PC-3 (cell line): ENCODE measurements around the gene UPF3A. TPM values are rescaled to one million over a fixed set of nuclear protein-coding genes. Genes with fewer than 3 reads are reported as not detected.
"Not testable (repeated sequence)": the region's sequence is repeated elsewhere in the genome, so short reads cannot be mapped to it uniquely, and the experiment has no call there.

ENCODE experiments used
- ATAC-seq: fragments of 200-7000 bp; cut with Tn5 transposase; 2 replicates; pipeline ENCODE4 v1.9.1; 2020; ENCODE audit warnings: mild to moderate bottlenecking, moderate library complexity
- BruUV-seq: library from RNA; stranded (reverse); fragments of 400-500 nt; replicated peaks from 2 replicates; lab custom pipeline; 2021; lab: Mats Ljungman, UMichigan
- CTCF ChIA-PET: fragments of 300-600 bp; sonication (Branson Sonifier 250); formaldehyde crosslinking; loops from one replicate; lab custom pipeline; 2022; ENCODE audit warnings: antibody characterized with exemption; lab: Charles Lee
- POLR2A ChIA-PET: fragments of 300-600 bp; sonication (Branson Sonifier 250); formaldehyde crosslinking; loops from one replicate; lab custom pipeline; 2022; ENCODE audit warnings: antibody characterized with exemption; ENCODE audit not compliant: unreplicated experiment; lab: Charles Lee
- DNase-seq: peaks from one replicate; pipeline ENCODE4 v3.0.0-alpha.2; 2015
- H2AFZ ChIP-seq: fragments of 300-600 bp; sonication (generic); 2 replicates; pipeline ENCODE4 v1.6.0; 2016; ENCODE audit warnings: antibody characterized with exemption, low read length
- H3F3A ChIP-seq: fragments of 300-600 bp; sonication (generic); one replicate; pipeline ENCODE4 v1.6.0; 2017; ENCODE audit warnings: antibody characterized with exemption, low read length, control low read depth, mild to moderate bottlenecking; ENCODE audit not compliant: unreplicated experiment
- H3K27ac ChIP-seq: fragments of 300-600 bp; sonication (generic); 2 replicates; pipeline ENCODE4 v1.5.1; 2016; ENCODE audit warnings: mild to moderate bottlenecking, low read length
- H3K27me3 ChIP-seq: fragments of 300-600 bp; sonication (generic); 2 replicates; pipeline ENCODE4 v1.6.1; 2016; ENCODE audit warnings: low read length, mixed read lengths
- H3K36me3 ChIP-seq: fragments of 300-600 bp; sonication (generic); 2 replicates; pipeline ENCODE4 v1.6.1; 2016; ENCODE audit warnings: low read depth, mixed run types, low read length, mixed read lengths
- H3K4me1 ChIP-seq: fragments of 300-600 bp; sonication (generic); 2 replicates; pipeline ENCODE4 v1.5.1; 2016; ENCODE audit warnings: low read length; ENCODE audit not compliant: insufficient read depth
- H3K4me2 ChIP-seq: fragments of 300-600 bp; sonication (generic); 2 replicates; pipeline ENCODE4 v1.6.0; 2016; ENCODE audit warnings: low read length
- H3K4me3 ChIP-seq: fragments of 300-600 bp; sonication (generic); 2 replicates; pipeline ENCODE4 v1.5.1; 2016; ENCODE audit warnings: mild to moderate bottlenecking, low read length, mixed read lengths
- H3K79me2 ChIP-seq: fragments of 300-600 bp; sonication (generic); 2 replicates; pipeline ENCODE4 v1.6.1; 2017; ENCODE audit warnings: low read length, mixed read lengths
- H3K9ac ChIP-seq: fragments of 300-600 bp; sonication (generic); 2 replicates; pipeline ENCODE4 v1.6.0; 2016; ENCODE audit warnings: mild to moderate bottlenecking, low read length
- H3K9me2 ChIP-seq: fragments of 300-600 bp; sonication (generic); replicated peaks from 2 replicates; pipeline ENCODE4 v1.6.1; 2016; ENCODE audit warnings: mixed run types, low read length, mixed read lengths
- H3K9me3 ChIP-seq: fragments of 300-600 bp; sonication (generic); 2 replicates; pipeline ENCODE4 v1.6.1; 2016; ENCODE audit warnings: low read length, mixed read lengths
- H4K20me1 ChIP-seq: fragments of 300-600 bp; sonication (generic); 2 replicates; pipeline ENCODE4 v1.6.1; 2016; ENCODE audit warnings: low read length, mixed read lengths
- intact Hi-C: fragments of 100-400 bp; cut with micrococcal nuclease; formaldehyde crosslinking; loops from 2 replicates; pipeline ENCODE4 v1.9.0; 2023
- microRNA-seq: library from miRNA; unstranded; fragments of <30 nt; microRNA quantifications from one replicate; pipeline ENCODE4 v1.1.0, GENCODE V29; 2020; ENCODE audit not compliant: unreplicated experiment
- total RNA-seq: library from RNA; depleted of rRNA; stranded (reverse); fragments of >200 nt; gene quantifications from 2 replicates; pipeline ENCODE4 v1.2.3, GENCODE V29; 2014; rRNA removed
- TF ChIP-seq, protein P1 (sequence below): fragments of 300-600 bp; sonication (generic); conservative IDR thresholded peaks from 2 replicates; pipeline ENCODE4 v1.5.1; 2017; ENCODE audit warnings: antibody characterized with exemption, low read depth, mild to moderate bottlenecking, low read length

The UPF3A gene
- total RNA-seq, 1 experiment from 2014 or later, result 18.1 TPM

GRCh38 chr13:114352763-114353162 lies 71.4 kb downstream of the UPF3A start:
- H3K27me3 ChIP-seq, H3K9ac ChIP-seq, H3K36me3 ChIP-seq, ATAC-seq, H3K4me3 ChIP-seq, H4K20me1 ChIP-seq, CTCF ChIA-PET, H3F3A ChIP-seq, H3K79me2 ChIP-seq, BruUV-seq, intact Hi-C loops, H3K9me3 ChIP-seq, H2AFZ ChIP-seq, H3K4me2 ChIP-seq, H3K27ac ChIP-seq, H3K9me2 ChIP-seq, POLR2A ChIA-PET, H3K4me1 ChIP-seq: not testable (repeated sequence)
- DNase-seq, result peak; percentile 12
- TF ChIP-seq, protein P1, sequence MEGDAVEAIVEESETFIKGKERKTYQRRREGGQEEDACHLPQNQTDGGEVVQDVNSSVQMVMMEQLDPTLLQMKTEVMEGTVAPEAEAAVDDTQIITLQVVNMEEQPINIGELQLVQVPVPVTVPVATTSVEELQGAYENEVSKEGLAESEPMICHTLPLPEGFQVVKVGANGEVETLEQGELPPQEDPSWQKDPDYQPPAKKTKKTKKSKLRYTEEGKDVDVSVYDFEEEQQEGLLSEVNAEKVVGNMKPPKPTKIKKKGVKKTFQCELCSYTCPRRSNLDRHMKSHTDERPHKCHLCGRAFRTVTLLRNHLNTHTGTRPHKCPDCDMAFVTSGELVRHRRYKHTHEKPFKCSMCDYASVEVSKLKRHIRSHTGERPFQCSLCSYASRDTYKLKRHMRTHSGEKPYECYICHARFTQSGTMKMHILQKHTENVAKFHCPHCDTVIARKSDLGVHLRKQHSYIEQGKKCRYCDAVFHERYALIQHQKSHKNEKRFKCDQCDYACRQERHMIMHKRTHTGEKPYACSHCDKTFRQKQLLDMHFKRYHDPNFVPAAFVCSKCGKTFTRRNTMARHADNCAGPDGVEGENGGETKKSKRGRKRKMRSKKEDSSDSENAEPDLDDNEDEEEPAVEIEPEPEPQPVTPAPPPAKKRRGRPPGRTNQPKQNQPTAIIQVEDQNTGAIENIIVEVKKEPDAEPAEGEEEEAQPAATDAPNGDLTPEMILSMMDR, result peak; percentile 42; the same call in 1 of the 2 replicates

DNA sequence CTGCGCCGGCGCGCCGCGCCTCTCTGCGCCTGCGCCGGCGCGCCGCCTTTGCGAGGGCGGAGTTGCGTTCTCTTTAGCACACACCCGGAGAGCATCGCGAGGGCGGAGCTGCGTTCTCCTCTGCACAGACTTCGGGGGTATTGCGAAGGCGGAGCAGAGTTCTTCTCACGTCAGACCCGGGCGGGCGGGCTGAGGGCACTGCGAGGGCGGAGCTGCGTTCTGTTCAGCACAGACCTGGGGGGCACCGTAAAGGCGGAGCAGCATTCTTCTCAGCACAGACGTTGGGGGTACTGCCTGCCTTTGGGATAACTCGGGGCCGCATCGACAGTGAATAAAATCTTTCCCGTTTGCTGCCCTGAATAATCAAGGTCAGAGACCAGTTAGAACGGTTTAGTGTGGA lies 72.0 kb downstream of the UPF3A start:
- H3K27ac ChIP-seq, H3K4me1 ChIP-seq, H3K9me2 ChIP-seq, ATAC-seq, H3K9ac ChIP-seq, H3K36me3 ChIP-seq, POLR2A ChIA-PET, DNase-seq, H3K79me2 ChIP-seq, H4K20me1 ChIP-seq, H3K9me3 ChIP-seq, H3K27me3 ChIP-seq, H3K4me3 ChIP-seq, H3F3A ChIP-seq, H3K4me2 ChIP-seq, intact Hi-C loops, CTCF ChIA-PET, H2AFZ ChIP-seq, BruUV-seq: not testable (repeated sequence)

Small RNAs within 50 kb of the gene (microRNA-seq; reads per million reads assigned to microRNA genes)
- not detected for gene MIR4502
- not detected for gene MIR548AR

Other genes starting within 250 kb of the UPF3A start
- gene RASA3, start 149.0 kb upstream of the UPF3A start, total RNA-seq, result 9.1 and 9.4 TPM in 2 replicates
- gene CFAP97D2, start 102.3 kb upstream of the UPF3A start, total RNA-seq, result not detected in 2 replicates
- gene CDC16, start 46.7 kb upstream of the UPF3A start, total RNA-seq, result 16.0 and 21.0 TPM in 2 replicates
- 8.3 and 10.6 TPM in 2 replicates for gene CHAMP1, start 32.9 kb downstream of the UPF3A start, total RNA-seq